ENCODE results near the gene ZFC3H1. TPM values are rescaled to one million over a fixed set of nuclear protein-coding genes. Genes with fewer than 3 reads are reported as not detected.

Gene ZFC3H1
- total and polyA plus RNA-seq, 2 of the 8 experiments (the other 6 are each of a cell fraction or from before 2014, with no cell fraction given): 20.0 to 32.4 TPM

DNA sequence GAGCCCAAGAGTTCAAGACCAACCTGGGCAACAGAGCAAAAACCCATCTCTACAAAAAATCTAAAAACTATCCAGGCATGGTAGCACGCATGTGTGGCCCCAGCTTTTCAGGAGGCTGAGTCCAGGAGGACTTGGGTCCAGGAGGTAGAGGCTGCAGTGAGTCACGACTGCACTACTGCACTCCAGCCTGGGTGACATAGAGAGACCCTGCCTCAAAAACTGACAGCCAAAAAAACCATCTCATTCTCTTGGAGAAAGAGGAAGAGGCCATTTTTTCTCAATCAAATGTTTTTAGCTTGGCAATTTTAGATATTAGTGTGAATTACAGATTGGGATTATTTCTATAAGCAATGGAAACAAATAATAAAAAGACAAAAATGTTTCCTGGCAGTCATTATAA is 38.2 kb downstream of the ZFC3H1 start (continued):
- TF ChIP-seq, protein P1, sequence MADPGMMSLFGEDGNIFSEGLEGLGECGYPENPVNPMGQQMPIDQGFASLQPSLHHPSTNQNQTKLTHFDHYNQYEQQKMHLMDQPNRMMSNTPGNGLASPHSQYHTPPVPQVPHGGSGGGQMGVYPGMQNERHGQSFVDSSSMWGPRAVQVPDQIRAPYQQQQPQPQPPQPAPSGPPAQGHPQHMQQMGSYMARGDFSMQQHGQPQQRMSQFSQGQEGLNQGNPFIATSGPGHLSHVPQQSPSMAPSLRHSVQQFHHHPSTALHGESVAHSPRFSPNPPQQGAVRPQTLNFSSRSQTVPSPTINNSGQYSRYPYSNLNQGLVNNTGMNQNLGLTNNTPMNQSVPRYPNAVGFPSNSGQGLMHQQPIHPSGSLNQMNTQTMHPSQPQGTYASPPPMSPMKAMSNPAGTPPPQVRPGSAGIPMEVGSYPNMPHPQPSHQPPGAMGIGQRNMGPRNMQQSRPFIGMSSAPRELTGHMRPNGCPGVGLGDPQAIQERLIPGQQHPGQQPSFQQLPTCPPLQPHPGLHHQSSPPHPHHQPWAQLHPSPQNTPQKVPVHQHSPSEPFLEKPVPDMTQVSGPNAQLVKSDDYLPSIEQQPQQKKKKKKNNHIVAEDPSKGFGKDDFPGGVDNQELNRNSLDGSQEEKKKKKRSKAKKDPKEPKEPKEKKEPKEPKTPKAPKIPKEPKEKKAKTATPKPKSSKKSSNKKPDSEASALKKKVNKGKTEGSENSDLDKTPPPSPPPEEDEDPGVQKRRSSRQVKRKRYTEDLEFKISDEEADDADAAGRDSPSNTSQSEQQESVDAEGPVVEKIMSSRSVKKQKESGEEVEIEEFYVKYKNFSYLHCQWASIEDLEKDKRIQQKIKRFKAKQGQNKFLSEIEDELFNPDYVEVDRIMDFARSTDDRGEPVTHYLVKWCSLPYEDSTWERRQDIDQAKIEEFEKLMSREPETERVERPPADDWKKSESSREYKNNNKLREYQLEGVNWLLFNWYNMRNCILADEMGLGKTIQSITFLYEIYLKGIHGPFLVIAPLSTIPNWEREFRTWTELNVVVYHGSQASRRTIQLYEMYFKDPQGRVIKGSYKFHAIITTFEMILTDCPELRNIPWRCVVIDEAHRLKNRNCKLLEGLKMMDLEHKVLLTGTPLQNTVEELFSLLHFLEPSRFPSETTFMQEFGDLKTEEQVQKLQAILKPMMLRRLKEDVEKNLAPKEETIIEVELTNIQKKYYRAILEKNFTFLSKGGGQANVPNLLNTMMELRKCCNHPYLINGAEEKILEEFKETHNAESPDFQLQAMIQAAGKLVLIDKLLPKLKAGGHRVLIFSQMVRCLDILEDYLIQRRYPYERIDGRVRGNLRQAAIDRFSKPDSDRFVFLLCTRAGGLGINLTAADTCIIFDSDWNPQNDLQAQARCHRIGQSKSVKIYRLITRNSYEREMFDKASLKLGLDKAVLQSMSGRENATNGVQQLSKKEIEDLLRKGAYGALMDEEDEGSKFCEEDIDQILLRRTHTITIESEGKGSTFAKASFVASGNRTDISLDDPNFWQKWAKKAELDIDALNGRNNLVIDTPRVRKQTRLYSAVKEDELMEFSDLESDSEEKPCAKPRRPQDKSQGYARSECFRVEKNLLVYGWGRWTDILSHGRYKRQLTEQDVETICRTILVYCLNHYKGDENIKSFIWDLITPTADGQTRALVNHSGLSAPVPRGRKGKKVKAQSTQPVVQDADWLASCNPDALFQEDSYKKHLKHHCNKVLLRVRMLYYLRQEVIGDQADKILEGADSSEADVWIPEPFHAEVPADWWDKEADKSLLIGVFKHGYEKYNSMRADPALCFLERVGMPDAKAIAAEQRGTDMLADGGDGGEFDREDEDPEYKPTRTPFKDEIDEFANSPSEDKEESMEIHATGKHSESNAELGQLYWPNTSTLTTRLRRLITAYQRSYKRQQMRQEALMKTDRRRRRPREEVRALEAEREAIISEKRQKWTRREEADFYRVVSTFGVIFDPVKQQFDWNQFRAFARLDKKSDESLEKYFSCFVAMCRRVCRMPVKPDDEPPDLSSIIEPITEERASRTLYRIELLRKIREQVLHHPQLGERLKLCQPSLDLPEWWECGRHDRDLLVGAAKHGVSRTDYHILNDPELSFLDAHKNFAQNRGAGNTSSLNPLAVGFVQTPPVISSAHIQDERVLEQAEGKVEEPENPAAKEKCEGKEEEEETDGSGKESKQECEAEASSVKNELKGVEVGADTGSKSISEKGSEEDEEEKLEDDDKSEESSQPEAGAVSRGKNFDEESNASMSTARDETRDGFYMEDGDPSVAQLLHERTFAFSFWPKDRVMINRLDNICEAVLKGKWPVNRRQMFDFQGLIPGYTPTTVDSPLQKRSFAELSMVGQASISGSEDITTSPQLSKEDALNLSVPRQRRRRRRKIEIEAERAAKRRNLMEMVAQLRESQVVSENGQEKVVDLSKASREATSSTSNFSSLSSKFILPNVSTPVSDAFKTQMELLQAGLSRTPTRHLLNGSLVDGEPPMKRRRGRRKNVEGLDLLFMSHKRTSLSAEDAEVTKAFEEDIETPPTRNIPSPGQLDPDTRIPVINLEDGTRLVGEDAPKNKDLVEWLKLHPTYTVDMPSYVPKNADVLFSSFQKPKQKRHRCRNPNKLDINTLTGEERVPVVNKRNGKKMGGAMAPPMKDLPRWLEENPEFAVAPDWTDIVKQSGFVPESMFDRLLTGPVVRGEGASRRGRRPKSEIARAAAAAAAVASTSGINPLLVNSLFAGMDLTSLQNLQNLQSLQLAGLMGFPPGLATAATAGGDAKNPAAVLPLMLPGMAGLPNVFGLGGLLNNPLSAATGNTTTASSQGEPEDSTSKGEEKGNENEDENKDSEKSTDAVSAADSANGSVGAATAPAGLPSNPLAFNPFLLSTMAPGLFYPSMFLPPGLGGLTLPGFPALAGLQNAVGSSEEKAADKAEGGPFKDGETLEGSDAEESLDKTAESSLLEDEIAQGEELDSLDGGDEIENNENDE (IDR thresholded peaks at IDR 0.05; ENCODE audit: insufficient replicate concordance, low read length): no peak
- TF ChIP-seq KDM4A (IDR thresholded peaks at IDR 0.05; ENCODE audit: low read depth, low read length, severe bottlenecking) (no peak), ASH2L (IDR thresholded peaks at IDR 0.05; ENCODE audit: low read length) (no peak), HDAC2 (IDR thresholded peaks at IDR 0.05; ENCODE audit: borderline replicate concordance in 1 of 2, low read depth in 2 of 2, low read length in 2 of 2) (no peak), CBX8 (IDR thresholded peaks at IDR 0.05; ENCODE audit: borderline replicate concordance, low read depth, low read length) (no peak), FOSL1 (IDR thresholded peaks at IDR 0.05; ENCODE audit: insufficient read depth, low read depth, low read length) (no peak), KDM5A (IDR thresholded peaks at IDR 0.05; ENCODE audit: low read length) (no peak)
- TF ChIP-seq, protein P2, sequence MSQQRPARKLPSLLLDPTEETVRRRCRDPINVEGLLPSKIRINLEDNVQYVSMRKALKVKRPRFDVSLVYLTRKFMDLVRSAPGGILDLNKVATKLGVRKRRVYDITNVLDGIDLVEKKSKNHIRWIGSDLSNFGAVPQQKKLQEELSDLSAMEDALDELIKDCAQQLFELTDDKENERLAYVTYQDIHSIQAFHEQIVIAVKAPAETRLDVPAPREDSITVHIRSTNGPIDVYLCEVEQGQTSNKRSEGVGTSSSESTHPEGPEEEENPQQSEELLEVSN (IDR thresholded peaks at IDR 0.05): no peak

Measured in H1 (cell line).